Colon (tissue), 2 donors: Measurements from ENCODE around the gene GALK2.

Experiments
- FAIRE-seq: peaks from 2 replicates; lab custom pipeline; 2012; peaks lifted over from hg19 to GRCh38; lab: Jason Lieb, UNC
- donor health status: control.
- donor health status: control.

GALK2 gene

GRCh38 chr15:49282366-49282765, 112.3 kb downstream of the GALK2 start:
- no peak for FAIRE-seq

GRCh38 chr15:49286649-49287404, 116.8 kb downstream of the GALK2 start:
- FAIRE-seq = no peak

- FAIRE-seq = no peak
Measured at GRCh38 chr15:49287481-49287880, 117.4 kb downstream of the GALK2 start.

GRCh38 chr15:49288391-49288790, 118.3 kb downstream of the GALK2 start:
- FAIRE-seq = no peak

- no peak for FAIRE-seq
Measured at GRCh38 chr15:49290191-49290590, 120.1 kb downstream of the GALK2 start.

- FAIRE-seq = no peak
Measured at GRCh38 chr15:49293941-49294340, 123.9 kb downstream of the GALK2 start.

GRCh38 chr15:49296258-49296657, 126.2 kb downstream of the GALK2 start:
- no peak for FAIRE-seq

GRCh38 chr15:49297584-49297983, 127.5 kb downstream of the GALK2 start:
- FAIRE-seq = no peak

GRCh38 chr15:49300856-49301255, 130.8 kb downstream of the GALK2 start:
- no peak for FAIRE-seq

GRCh38 chr15:49301562-49301961, 131.5 kb downstream of the GALK2 start:
- no peak for FAIRE-seq

- FAIRE-seq = no peak
Measured at GRCh38 chr15:49303003-49303402, 133.0 kb downstream of the GALK2 start.

GRCh38 chr15:49306551-49306950, 136.5 kb downstream of the GALK2 start:
- no peak for FAIRE-seq

- no peak for FAIRE-seq
Measured at GRCh38 chr15:49308686-49309085, 138.6 kb downstream of the GALK2 start.

- FAIRE-seq = no peak
Measured at GRCh38 chr15:49309889-49310288, 139.8 kb downstream of the GALK2 start.

- no peak for FAIRE-seq
Measured at GRCh38 chr15:49313650-49314049, 143.6 kb downstream of the GALK2 start.

- FAIRE-seq = no peak
Measured at GRCh38 chr15:49314716-49315115, 144.7 kb downstream of the GALK2 start.

- FAIRE-seq = no peak
Measured at GRCh38 chr15:49315391-49315823, 145.4 kb downstream of the GALK2 start.

- no peak for FAIRE-seq
Measured at GRCh38 chr15:49320351-49320750, 150.3 kb downstream of the GALK2 start.

GRCh38 chr15:49323207-49323606, 153.2 kb downstream of the GALK2 start:
- no peak for FAIRE-seq

GRCh38 chr15:49327927-49328326, 157.9 kb downstream of the GALK2 start:
- FAIRE-seq = no peak

GRCh38 chr15:49328941-49329340, 158.9 kb downstream of the GALK2 start:
- FAIRE-seq = no peak

GRCh38 chr15:49330166-49330565, 160.1 kb downstream of the GALK2 start:
- FAIRE-seq = no peak

- no peak for FAIRE-seq
Measured at GRCh38 chr15:49331442-49331841, 161.4 kb downstream of the GALK2 start.

GRCh38 chr15:49331951-49332350, 161.9 kb downstream of the GALK2 start:
- no peak for FAIRE-seq
